Calu3 (cell line): ENCODE results near the gene NLGN2. TPM values are rescaled to one million over a fixed set of nuclear protein-coding genes. Genes with fewer than 3 reads are reported as not detected.

ENCODE experiments used
- BruUV-seq: library from RNA; stranded (reverse); fragments of 400-500 nt; replicated peaks from 2 replicates; lab custom pipeline; 2021; lab: Mats Ljungman, UMichigan
- CTCF ChIA-PET: fragments of 300-600 bp; sonication (Branson Sonifier 250); formaldehyde crosslinking; loops from one replicate; lab custom pipeline; 2022; ENCODE audit warnings: antibody characterized with exemption; lab: Charles Lee
- DNase-seq: peaks from one replicate; pipeline ENCODE4 v3.0.0; 2022
- H3K27ac Mint-ChIP-seq: one replicate; pipeline ENCODE4 v1.8.0; 2022; ENCODE audit warnings: mixed read lengths; ENCODE audit not compliant: unreplicated experiment
- H3K27me3 Mint-ChIP-seq: one replicate; pipeline ENCODE4 v1.8.0; 2022; ENCODE audit warnings: mixed read lengths; ENCODE audit not compliant: unreplicated experiment
- H3K36me3 Mint-ChIP-seq: one replicate; pipeline ENCODE4 v1.8.0; 2022; ENCODE audit warnings: mild to moderate bottlenecking, moderate library complexity, mixed read lengths; ENCODE audit not compliant: insufficient read depth, unreplicated experiment
- H3K4me1 Mint-ChIP-seq: one replicate; pipeline ENCODE4 v1.8.0; 2022; ENCODE audit warnings: mild to moderate bottlenecking, low read depth, mixed read lengths; ENCODE audit not compliant: unreplicated experiment
- H3K4me3 Mint-ChIP-seq: one replicate; pipeline ENCODE4 v1.8.0; 2022; ENCODE audit warnings: mild to moderate bottlenecking, low read depth, moderate library complexity, mixed read lengths; ENCODE audit not compliant: unreplicated experiment
- H3K9me3 Mint-ChIP-seq: one replicate; pipeline ENCODE4 v1.8.0; 2022; ENCODE audit warnings: low read depth, mixed read lengths; ENCODE audit not compliant: unreplicated experiment
- CTCF ChIP-seq: fragments of 200-600 bp; IDR thresholded peaks from one replicate; pipeline ENCODE4 v1.8.0; 2022; ENCODE audit warnings: antibody characterized with exemption; ENCODE audit not compliant: unreplicated experiment
- intact Hi-C: fragments of 100-400 bp; cut with micrococcal nuclease; formaldehyde crosslinking; loops from one replicate; pipeline ENCODE4 v1.10.0; 2022; ENCODE audit not compliant: unreplicated experiment
- total RNA-seq: library from RNA; stranded (reverse); gene quantifications from 2 replicates; pipeline ENCODE4 v1.2.3, GENCODE V29; 2022

The NLGN2 gene
- total RNA-seq, 1 experiment from 2014 or later, result 13.9 TPM

- peaks cover 7% of the 10 kb centered on the region for H3K4me1 Mint-ChIP-seq
- intact Hi-C loops, result no loop called here
- H3K27me3 Mint-ChIP-seq, result peaks cover 62% of the 10 kb centered on the region
Measured at GRCh38 chr17:7440113-7440833, 32.6 kb downstream of the NLGN2 start.

GRCh38 chr17:7440834-7441195 is 33.2 kb downstream of the NLGN2 start:
- no TSS peak for BruUV-seq
- CTCF ChIA-PET, result interaction anchor here (0.6 to 0.7 kb wide), 5 partner anchors 10 to 198 kb away, joined by 3 to 8 read pairs (median 5); partner anchors contain the start of genes GABARAP and NEURL4
- Mint-ChIP-seq H3K27me3 (peaks cover 67% of the 10 kb centered on the region), H3K4me1 (peaks cover 7% of the 10 kb centered on the region), H3K9me3 (no peaks in the 10 kb centered on the region), H3K36me3 (peaks cover 29% of the 10 kb centered on the region), H3K27ac (no peak overlapping the region), H3K4me3 (peak overlapping the region; percentile 72)
- intact Hi-C loops, result no loop called here
- no peak for DNase-seq
- no peak for TF ChIP-seq CTCF

More at GRCh38 chr17:7440113-7440833, 32.6 kb downstream of the NLGN2 start:
- H3K4me3 Mint-ChIP-seq, result peak overlapping the region; percentile 72
- H3K27ac Mint-ChIP-seq, result peak overlapping the region; percentile 47
- DNase-seq, result peak; percentile 38
- CTCF ChIA-PET, result no interaction called here
- peaks cover 34% of the 10 kb centered on the region for H3K36me3 Mint-ChIP-seq
- H3K9me3 Mint-ChIP-seq, result no peaks in the 10 kb centered on the region
- BruUV-seq, result no TSS peak
- TF ChIP-seq CTCF, result no peak

GRCh38 chr17:7441266-7441665 is 33.6 kb downstream of the NLGN2 start:
- H3K4me3 Mint-ChIP-seq, result no peak overlapping the region
- peaks cover 7% of the 10 kb centered on the region for H3K4me1 Mint-ChIP-seq
- peaks cover 72% of the 10 kb centered on the region for H3K27me3 Mint-ChIP-seq
- CTCF ChIA-PET, result interaction anchor here (0.6 to 0.7 kb wide), 5 partner anchors 10 to 199 kb away, joined by 3 to 8 read pairs (median 5); partner anchors contain the start of genes GABARAP and NEURL4
- BruUV-seq, result no TSS peak
- DNase-seq, result no peak
- intact Hi-C loops, result no loop called here
- no peak overlapping the region for H3K27ac Mint-ChIP-seq
- TF ChIP-seq CTCF, result no peak
- H3K9me3 Mint-ChIP-seq, result no peaks in the 10 kb centered on the region
- H3K36me3 Mint-ChIP-seq, result peaks cover 25% of the 10 kb centered on the region

GRCh38 chr17:7442142-7442541 is 34.5 kb downstream of the NLGN2 start:
- Mint-ChIP-seq H3K27me3 (peaks cover 81% of the 10 kb centered on the region), H3K4me1 (peaks cover 7% of the 10 kb centered on the region), H3K4me3 (no peak overlapping the region), H3K36me3 (peaks cover 19% of the 10 kb centered on the region), H3K27ac (no peak overlapping the region), H3K9me3 (no peaks in the 10 kb centered on the region)
- CTCF ChIA-PET, result no interaction called here
- intact Hi-C loops, result no loop called here
- DNase-seq, result no peak
- BruUV-seq, result no TSS peak
- no peak for TF ChIP-seq CTCF
